K562 (cell line): ENCODE measurements around the gene STUB1. TPM values are rescaled to one million over a fixed set of nuclear protein-coding genes. Genes with fewer than 3 reads are reported as not detected.
A peak's percentile ranks its signal among the peaks of the same experiment; 100 is the strongest.

Source experiments
- ARNT ChIP-seq, 2 experiments: fragments of 450-650 bp; IDR thresholded peaks; 2 replicates each; pipeline ENCODE4 v1.6.1; 2016; ENCODE audit warnings: mild to moderate bottlenecking in 1 of 2
- ETV6 ChIP-seq, 3 experiments: fragments of 150-350 bp in 1 of 3; sonication (generic) in 1 of 3; formaldehyde crosslinking in 1 of 3; IDR thresholded peaks; 2 replicates each; pipeline versions ENCODE4 v1.6.1 to v1.8.0; 2014 to 2022; ENCODE audit warnings: borderline replicate concordance in 2 of 3, low read depth in 2 of 3, antibody characterized with exemption in 1 of 3, low read length in 1 of 3, mild to moderate bottlenecking in 1 of 3, missing genetic modification reagents in 1 of 3
- FOXK2 ChIP-seq, 2 experiments: fragments of 450-650 bp; IDR thresholded peaks in 1 of 2; conservative IDR thresholded peaks in 1 of 2; 2 replicates each; pipeline ENCODE4 v1.6.1; 2016; ENCODE audit warnings: low read depth in 2 of 2, mild to moderate bottlenecking in 1 of 2
- FOXP1 ChIP-seq: sonication (generic); formaldehyde crosslinking; IDR thresholded peaks from 2 replicates; pipeline ENCODE4 v1.8.0; 2022; ENCODE audit warnings: mild to moderate bottlenecking, missing genetic modification reagents
- ID3 ChIP-seq, 2 experiments: fragments of 250-450 bp in 1 of 2; fragments of 450-650 bp in 1 of 2; sonication (Bioruptor Pico) in 1 of 2; IDR thresholded peaks; 2 replicates each; pipeline versions ENCODE4 v1.6.1 to v1.8.0; 2016 to 2021; ENCODE audit warnings: mild to moderate bottlenecking in 2 of 2, moderate library complexity in 2 of 2, missing compliant biosample characterization in 1 of 2, missing genetic modification characterization in 1 of 2
- IFI16 ChIP-seq: fragments of 250-450 bp; sonication (Bioruptor Pico); IDR thresholded peaks from 2 replicates; pipeline ENCODE4 v2.1.2; 2022; ENCODE audit warnings: mild to moderate bottlenecking, inconsistent platforms
- NR3C1 ChIP-seq: sonication (generic); formaldehyde crosslinking; IDR thresholded peaks from 2 replicates; pipeline ENCODE4 v1.8.1; 2022; ENCODE audit warnings: missing genetic modification reagents
- NRF1 ChIP-seq, 2 experiments: fragments of 450-650 bp; IDR thresholded peaks in 1 of 2; conservative IDR thresholded peaks in 1 of 2; 2 replicates each; pipeline ENCODE4 v1.6.1; 2014; ENCODE audit warnings: mild to moderate bottlenecking in 2 of 2
- PBX2 ChIP-seq, 2 experiments: IDR thresholded peaks in 1 of 2; conservative IDR thresholded peaks in 1 of 2; 2 replicates each; pipeline ENCODE4 v1.6.1; 2016; ENCODE audit warnings: low read depth in 2 of 2, mild to moderate bottlenecking in 1 of 2, missing compliant biosample characterization in 1 of 2, missing genetic modification characterization in 1 of 2, moderate library complexity in 1 of 2
- PHF21A ChIP-seq: fragments of 450-650 bp; IDR thresholded peaks from 2 replicates; pipeline ENCODE4 v1.6.1; 2017; ENCODE audit warnings: low read depth, borderline replicate concordance
- POLR2AphosphoS5 ChIP-seq: IDR thresholded peaks from 2 replicates; pipeline ENCODE4 v1.6.1; 2011; ENCODE audit warnings: mild to moderate bottlenecking, low read depth, low read length, moderate library complexity; ENCODE audit not compliant: control insufficient read depth, insufficient read depth
- THRB ChIP-seq: fragments of 450-650 bp; formaldehyde crosslinking; conservative IDR thresholded peaks from 2 replicates; pipeline ENCODE4 v1.4.0; 2022; ENCODE audit warnings: mild to moderate bottlenecking, missing genetic modification characterization
- ZBTB5 ChIP-seq: fragments of 450-650 bp; IDR thresholded peaks from 2 replicates; pipeline ENCODE4 v1.6.1; 2017; ENCODE audit warnings: antibody characterized with exemption
- ZBTB7A ChIP-seq: IDR thresholded peaks from 2 replicates; pipeline ENCODE4 v1.6.1; 2011; ENCODE audit warnings: low read depth, mild to moderate bottlenecking, low read length, moderate library complexity, borderline replicate concordance; ENCODE audit not compliant: control insufficient read depth
- ZKSCAN1 ChIP-seq: fragments of 150-350 bp; IDR thresholded peaks from 2 replicates; pipeline ENCODE4 v1.6.1; 2016; ENCODE audit warnings: low read depth, low read length
- ZNF395 ChIP-seq: fragments of 200-800 bp; sonication (Bioruptor generic); IDR thresholded peaks from 2 replicates; pipeline ENCODE4 v1.6.1; 2017; ENCODE audit warnings: missing genetic modification characterization, missing compliant biosample characterization
- ZNF445 ChIP-seq: fragments of 250-450 bp; sonication (Bioruptor Pico); IDR thresholded peaks from 2 replicates; pipeline ENCODE4 v1.4.0; 2020; ENCODE audit warnings: low read depth, mild to moderate bottlenecking, moderate library complexity
- polyA plus RNA-seq, 8 experiments: library from polyadenylated mRNA; depleted of rRNA in 4 of 8; stranded (reverse) in 5 of 8; unstranded in 3 of 8; fragments of >200 nt; fragmentation: Nextera tagmentation in 2 of 8; fragmentation: Illumina TruSeq in 1 of 8; extraction: Ambion mirVana in 2 of 8; extraction: Trizol in 1 of 8; gene quantifications; 2 replicates each; pipeline versions ENCODE4 v1.2.1 to v1.2.3, GENCODE V29; 2011 to 2014; ENCODE audit warnings: inconsistent platforms in 1 of 8, missing spikeins in 1 of 8
- total RNA-seq, 7 experiments: library from RNA; depleted of rRNA in 6 of 7; stranded (reverse); fragments of >200 nt in 6 of 7; fragmentation: Illumina TruSeq in 2 of 7; extraction: Trizol in 2 of 7; gene quantifications; 2 replicates each; pipeline versions ENCODE4 v1.2.1 to v1.2.3, GENCODE V29; 2011 to 2021; ENCODE audit warnings: low replicate concordance in 1 of 7

STUB1 gene
- total and polyA plus RNA-seq, 9 of the 15 experiments (the other 6 are each of a cell fraction or from before 2014, with no cell fraction given): 10.6 to 251 (median 152) TPM

- no peak for TF ChIP-seq ID3 (CRISPR knock-in tag; IDR thresholded peaks at IDR 0.05)
- TF ChIP-seq ID3 (tag; IDR thresholded peaks at IDR 0.05): no peak
- TF ChIP-seq POLR2AphosphoS5: peak; percentile 41; the same call in 1 of the 2 replicates
- peak; percentile 97 for TF ChIP-seq ZBTB7A
- no peak for TF ChIP-seq IFI16 (CRISPR knock-in tag)
- TF ChIP-seq NR3C1: no peak
- TF ChIP-seq FOXK2 (conservative IDR thresholded peaks at IDR 0.05 in 1 of 2, IDR thresholded peaks at IDR 0.05 in 1 of 2; ENCODE audit: low read depth in 2 of 2): no peak
- no peak for TF ChIP-seq ETV6 (IDR thresholded peaks at IDR 0.05; ENCODE audit: borderline replicate concordance in 1 of 2, low read depth in 2 of 2, low read length in 1 of 2)
- TF ChIP-seq ETV6 (CRISPR knock-in tag; IDR thresholded peaks at IDR 0.05; ENCODE audit: borderline replicate concordance): no peak
- no peak for TF ChIP-seq ZNF395
- no peak for TF ChIP-seq ZNF445 (CRISPR knock-in tag)
- no peak for TF ChIP-seq ZKSCAN1
- peak; percentile 65 to 73; a peak in 2 of 4 replicates for TF ChIP-seq NRF1 (conservative IDR thresholded peaks at IDR 0.05 in 1 of 2, IDR thresholded peaks at IDR 0.05 in 1 of 2)
- TF ChIP-seq ARNT (IDR thresholded peaks at IDR 0.05): no peak
- TF ChIP-seq THRB (CRISPR knock-in tag): no peak
- TF ChIP-seq ZBTB5: no peak
- TF ChIP-seq PBX2 (CRISPR knock-in tag; IDR thresholded peaks at IDR 0.05; ENCODE audit: low read depth): no peak
- no peak for TF ChIP-seq PBX2 (tag; conservative IDR thresholded peaks at IDR 0.05; ENCODE audit: low read depth)
- TF ChIP-seq PHF21A: no peak
- no peak for TF ChIP-seq FOXP1 (CRISPR knock-in tag)
Measured at GRCh38 chr16:726438-727290, 46.5 kb downstream of the STUB1 start, which contains the start of the genes CCDC78 and HAGHL (continued).
